NCI-H187 (cell line): ENCODE measurements around the gene GALNT11.
"Not testable (repeated sequence)": the region's sequence is repeated elsewhere in the genome, so short reads cannot be mapped to it uniquely, and the experiment has no call there.

Experiments
- DNase-seq, 2 experiments: peaks; one replicate each; lab custom pipeline; 2025; lab: John Stamatoyannopoulos, UW

The GALNT11 gene

GRCh38 chr7:152075379-152075778 lies 49.9 kb downstream of the GALNT11 start:
- not testable (repeated sequence) for DNase-seq

GRCh38 chr7:152076324-152076821 lies 50.9 kb downstream of the GALNT11 start:
- DNase-seq = no peak

DNA sequence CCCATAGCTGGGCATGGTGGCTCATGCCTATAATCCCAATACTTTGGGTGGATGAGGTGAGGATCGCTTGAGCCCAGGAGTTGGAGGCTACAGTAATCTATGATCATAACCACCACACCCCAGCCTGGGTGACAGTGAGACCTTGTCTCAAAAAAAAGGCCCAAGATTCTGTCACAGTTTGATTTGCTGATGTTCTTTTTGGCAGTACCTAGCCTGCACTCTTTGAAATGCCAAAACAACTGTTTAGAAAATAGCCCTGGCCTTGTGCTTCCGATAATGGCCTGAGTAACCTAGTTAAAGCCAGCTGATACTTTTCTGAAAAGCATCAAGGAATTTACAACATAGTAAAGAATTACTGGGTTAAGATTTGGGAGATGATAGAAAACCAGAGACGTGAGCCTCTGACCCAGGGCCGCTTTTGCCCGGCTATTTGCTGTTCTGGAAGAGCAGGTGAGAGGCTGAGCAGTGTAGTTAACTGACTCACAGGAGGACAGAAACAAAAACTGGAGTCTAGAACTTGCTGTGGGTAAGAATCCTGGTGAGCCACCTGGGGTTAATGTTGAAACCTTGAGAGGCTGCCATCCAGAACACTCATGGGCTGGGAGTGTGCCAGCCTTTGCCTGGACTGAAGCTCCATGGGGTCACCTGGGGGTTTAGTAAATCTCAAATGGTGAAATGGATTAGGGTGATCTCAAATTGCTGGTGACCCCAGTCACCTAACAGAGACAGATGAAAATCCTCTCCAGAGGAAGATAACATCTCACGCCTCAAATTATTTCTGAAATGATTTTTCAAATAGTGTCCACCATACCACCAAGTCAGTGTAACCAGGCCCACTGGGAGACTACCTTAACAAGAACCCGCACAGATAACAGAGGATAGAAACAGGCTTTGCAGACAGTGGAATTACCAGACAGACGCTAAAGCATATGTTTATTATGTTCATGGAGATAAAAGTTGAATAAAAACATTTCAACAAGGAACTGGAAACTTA lies 51.8 kb downstream of the GALNT11 start:
- no peak for DNase-seq

DNA sequence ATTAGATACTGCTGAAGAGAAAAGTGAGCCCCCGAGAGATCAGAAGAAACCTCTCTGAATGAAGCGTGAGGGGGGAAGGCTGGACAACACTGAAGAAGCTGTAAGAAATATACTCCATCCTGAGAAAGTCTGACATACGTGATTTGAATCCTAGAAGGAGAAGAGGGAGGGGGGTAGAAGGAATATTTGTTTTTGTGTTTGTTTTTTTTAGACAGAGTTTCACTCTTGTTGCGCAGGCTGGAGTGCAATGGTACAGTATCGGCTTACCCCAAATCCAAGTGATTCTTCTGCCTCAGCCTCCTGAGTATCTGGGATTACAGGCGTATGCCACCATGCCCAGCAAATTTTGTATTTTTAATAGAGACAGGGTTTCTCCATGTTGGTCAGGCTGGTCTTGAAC lies 52.6 kb downstream of the GALNT11 start:
- DNase-seq = no peak

DNA sequence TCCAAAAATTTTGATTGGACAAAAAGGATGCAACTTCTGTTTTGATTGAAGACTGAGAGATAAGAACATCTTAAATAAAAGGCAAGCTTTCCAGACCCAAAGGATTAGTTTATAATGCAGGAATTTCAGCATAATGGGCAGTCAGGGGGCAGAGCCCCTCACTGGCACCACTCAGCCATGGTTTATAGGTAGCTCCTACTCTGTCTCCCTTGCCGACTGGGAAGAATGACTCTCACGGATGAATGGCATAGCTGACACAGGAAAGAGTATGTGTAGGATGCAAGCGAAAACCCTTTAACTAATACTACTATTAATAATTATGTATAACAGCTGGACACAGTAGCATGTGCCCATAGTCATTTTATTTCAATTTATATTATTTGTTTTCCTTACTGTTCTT lies 53.3 kb downstream of the GALNT11 start:
- no peak for DNase-seq

DNA sequence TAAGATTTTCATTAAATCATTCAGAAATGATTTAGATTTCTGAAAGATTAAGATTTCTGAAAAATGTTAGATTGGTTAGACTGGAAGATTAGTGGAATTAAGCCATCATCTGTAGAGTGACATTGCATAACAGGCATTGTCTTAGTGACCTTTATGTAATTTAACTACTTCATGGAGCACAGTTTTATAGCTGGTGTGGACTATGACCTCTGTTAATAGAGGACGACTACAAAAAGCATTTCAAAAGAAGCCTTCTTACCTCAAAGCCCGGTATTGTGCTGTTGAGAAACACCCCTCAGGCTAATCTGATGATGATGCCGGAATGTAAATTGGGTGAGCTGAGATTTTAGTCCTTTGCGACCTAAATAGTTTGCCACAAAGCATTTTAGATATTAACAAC lies 55.6 kb downstream of the GALNT11 start:
- DNase-seq = no peak

DNA sequence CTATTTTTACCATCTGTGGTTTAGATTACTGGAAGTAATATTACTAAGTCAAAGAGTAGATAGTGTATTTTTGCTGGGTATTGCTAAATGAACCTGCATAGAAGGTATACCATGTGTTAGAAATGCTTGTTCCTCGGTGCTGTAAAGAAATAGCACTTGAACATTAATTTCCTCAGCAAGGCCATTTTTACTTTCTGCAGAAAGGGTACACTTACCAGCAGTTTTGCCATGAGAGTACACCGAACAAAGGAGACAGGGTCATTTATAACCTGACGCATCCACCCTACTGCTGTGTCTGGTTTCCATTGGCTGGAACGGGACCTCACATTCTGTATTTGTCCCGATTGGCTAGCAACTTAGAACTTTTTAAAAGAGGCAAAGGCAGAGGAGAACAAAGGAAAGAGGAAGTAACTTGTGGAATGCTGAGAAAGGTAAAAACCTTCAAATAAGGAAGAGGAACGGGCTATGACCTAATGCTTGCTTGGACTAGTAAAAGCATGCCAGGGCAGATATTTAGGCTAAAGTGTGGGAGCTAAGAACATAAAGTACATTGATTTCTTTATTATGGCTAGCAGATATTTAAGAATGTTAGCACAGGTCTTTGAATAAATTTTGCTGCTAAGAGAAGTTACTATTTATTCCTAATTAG lies 56.7 kb downstream of the GALNT11 start:
- DNase-seq = not testable (repeated sequence)

GRCh38 chr7:152085131-152085530 lies 59.7 kb downstream of the GALNT11 start:
- no peak for DNase-seq

DNA sequence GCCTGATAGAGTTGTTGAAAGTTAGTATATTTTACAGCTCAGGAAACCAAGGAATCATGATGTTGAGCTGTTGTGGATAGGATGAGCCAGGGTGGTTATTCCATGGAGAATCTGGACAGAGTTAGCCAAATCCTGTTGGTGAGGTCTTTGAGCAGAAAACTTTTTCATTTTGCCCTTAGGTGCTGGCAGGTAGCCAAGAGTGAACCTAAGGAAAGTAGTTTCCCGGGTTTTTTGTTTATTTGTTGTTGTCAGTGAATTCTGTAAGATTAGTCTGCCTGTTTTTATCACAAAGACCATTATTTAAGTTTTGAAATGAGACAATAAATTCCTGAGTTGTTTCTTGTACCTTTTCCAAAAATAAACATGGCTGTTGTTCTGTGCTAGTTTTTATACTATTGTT lies 61.0 kb downstream of the GALNT11 start:
- DNase-seq = no peak

- DNase-seq = no peak
Measured at GRCh38 chr7:152089183-152089582, 63.7 kb downstream of the GALNT11 start.

DNA sequence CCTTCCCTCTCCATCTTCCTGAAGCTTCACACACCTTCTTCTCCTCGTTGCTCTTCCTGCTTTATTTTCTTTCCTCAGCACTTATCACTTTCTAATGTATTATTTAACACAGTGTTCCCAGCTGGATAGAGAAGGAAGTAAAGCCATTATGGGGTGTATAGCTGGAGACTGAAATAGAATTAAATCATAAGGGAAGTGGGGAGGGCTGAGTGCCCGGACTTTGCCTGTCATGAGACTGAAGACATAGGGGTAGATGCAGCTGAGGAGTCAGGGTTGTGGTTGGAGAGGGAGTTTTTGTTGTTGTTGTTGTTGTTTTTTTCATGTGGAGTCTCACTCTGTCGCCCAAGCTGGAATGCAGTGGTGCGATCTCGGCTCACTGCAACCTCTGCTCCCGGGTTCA lies 65.3 kb downstream of the GALNT11 start:
- DNase-seq = no peak

DNA sequence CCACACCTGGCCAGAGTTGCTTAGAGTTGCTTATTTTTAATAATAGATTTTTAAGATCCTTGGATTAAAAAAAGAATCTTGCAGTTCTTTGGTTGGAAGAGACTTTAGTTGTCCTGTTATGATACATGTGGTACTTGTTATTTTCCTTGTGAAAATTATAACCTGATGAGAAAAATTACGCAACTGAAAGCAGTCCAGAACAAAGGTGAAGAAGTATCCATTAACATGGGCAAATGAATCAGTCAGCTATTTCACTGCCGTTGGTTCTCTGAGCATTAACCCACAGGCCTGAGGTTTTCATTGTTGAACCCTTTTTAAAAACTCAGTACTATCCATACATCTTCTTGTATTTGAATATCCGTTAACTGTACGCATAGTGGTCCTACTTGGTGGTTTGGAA lies 68.2 kb downstream of the GALNT11 start:
- DNase-seq = no peak

GRCh38 chr7:152095771-152096170 lies 70.3 kb downstream of the GALNT11 start:
- no peak for DNase-seq

DNA sequence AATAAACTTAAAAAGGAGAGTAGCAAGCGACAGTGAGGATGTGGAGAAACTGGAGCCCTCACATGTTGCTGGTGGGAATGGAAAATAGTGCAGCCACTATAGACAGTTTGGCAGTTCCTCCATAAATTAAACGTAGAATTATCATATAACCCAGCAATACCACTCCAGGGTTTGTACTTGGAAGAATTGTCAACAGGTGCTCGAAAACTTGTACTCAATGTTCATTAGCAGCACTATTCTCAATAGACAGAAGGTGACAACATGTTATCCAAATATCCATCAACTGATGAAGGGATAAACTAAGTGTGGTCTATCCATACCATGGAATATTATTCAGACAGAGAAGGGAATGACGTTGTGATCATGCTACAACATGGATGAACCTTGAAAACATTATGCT lies 71.9 kb downstream of the GALNT11 start:
- no peak for DNase-seq

DNA sequence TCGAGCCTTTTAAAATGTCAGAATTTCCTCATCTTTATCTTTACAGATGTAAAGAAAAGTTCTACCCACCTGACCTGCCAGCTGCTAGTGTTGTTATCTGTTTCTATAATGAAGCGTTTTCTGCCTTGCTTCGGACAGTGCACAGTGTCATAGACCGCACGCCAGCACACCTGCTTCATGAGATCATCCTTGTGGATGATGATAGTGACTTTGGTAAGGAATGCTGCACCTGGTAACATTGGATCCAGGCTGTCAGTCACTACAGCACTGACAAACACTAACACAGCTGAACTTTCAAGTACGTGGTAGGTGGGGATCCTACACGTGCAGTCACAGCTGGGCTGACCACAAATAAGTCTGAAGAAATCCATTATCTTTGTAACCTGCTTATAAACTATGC lies 77.6 kb downstream of the GALNT11 start:
- no peak for DNase-seq

DNA sequence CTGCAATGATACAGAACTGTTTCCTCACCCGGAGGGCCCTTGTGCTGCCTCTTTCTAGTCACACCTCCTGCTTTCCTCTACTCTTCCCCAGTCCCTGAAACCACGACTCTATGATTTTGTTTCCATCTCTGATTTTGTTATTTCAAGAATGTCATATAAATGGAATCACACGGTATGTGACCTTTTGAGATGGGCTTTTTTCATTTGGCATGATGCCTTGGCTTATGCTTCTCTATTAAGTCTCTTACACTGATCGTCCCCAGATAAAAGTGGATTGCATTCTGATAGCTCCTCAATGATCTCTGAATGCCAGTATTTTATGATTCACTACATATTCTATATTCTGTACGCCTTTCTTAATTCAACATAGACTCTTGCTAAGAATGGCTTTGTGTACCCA lies 78.2 kb downstream of the GALNT11 start:
- no peak for DNase-seq

- no peak for DNase-seq
Measured at GRCh38 chr7:152105205-152105604, 79.7 kb downstream of the GALNT11 start.

GRCh38 chr7:152106990-152107389 lies 81.5 kb downstream of the GALNT11 start:
- DNase-seq = no peak

DNA sequence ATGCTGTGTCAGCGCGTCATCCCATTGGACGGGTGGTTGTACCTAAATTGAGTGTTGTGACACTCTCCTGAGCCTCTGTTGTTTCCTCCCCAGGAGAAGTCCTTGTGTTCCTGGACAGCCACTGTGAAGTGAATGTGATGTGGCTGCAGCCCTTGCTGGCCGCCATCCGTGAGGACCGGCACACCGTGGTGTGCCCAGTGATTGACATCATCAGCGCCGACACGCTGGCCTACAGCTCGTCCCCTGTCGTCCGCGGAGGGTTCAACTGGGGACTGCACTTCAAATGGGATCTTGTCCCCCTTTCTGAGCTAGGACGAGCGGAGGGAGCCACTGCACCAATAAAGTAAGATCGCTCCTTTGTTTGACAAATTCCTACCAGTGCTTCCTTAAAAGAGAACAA lies 82.5 kb downstream of the GALNT11 start:
- DNase-seq = no peak

DNA sequence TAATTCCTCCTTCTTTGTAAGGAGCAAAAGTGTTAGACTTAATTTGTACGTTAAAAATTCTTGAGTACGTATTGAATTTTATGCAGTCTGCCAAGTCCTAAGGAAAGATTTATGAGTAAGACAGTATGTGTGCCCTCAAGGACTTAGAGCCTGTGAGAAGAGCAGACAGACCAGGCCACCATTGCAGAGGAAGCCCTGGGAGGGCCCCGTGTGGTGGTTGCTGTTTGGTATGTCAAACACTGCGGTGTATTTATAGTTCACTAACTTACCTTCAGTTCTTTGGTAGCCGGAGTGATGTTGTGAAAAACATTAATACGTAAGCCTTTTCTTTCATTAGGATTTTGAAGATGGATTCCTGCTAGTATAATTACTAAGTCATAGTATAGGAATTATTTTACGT lies 82.9 kb downstream of the GALNT11 start:
- no peak for DNase-seq

DNA sequence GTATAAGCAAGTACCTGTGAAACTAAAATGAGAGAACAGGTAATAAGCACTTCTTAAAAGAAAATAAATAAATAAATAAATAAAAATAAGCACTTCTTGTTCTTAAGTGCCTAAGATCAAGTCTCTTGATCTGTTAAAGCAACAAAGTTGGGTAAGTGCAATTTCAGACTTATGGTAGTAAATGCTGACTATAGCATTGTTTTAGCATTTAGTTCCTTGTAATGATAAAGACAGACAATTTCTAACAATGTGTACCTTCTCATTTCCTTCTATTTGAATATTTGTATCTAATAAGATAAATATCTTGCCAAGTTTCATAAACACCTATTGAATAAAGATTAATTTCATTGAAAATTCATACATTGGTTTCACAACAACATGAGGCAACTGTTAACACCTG lies 87.4 kb downstream of the GALNT11 start:
- DNase-seq = no peak

DNA sequence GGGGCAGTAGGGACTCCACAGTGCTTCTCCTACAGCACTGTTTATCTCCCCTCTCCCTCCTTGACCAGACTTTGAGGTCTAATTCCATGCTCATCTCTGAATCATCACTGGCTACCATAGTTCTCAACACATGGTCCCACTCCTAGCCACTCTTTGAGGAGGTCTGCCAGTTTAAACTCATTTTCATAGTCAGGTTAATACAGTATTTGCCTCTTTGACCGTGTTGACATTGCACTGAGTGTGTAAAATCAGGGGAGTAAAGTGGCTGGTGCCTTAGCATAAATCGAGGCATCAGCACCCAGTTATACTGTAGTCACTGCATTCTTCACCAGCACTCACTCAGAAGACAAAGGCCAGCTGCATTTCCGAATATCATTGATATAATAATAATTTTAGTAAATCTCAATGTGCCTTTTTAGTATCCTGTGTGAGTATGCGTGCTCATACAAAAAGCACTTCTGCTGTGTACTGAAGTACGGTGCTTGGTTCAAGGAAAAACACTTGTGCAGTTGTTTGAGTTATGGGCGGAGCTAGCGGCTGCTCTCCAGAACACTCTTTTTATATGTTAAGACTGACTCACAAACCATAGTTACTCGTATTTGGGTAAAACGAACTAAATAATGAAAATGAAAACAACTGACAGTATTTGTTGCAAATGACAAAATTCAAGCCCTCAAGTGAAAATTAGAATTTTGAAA lies 89.7 kb downstream of the GALNT11 start:
- peak in 1 of 2 experiments; percentile 3 for DNase-seq

- no peak for DNase-seq
Measured at GRCh38 chr7:152117356-152117755, 91.9 kb downstream of the GALNT11 start.
